ENCODE results near the gene HDAC1. TPM values are rescaled to one million over a fixed set of nuclear protein-coding genes. Genes with fewer than 3 reads are reported as not detected.
"Not testable (repeated sequence)": the region's sequence is repeated elsewhere in the genome, so short reads cannot be mapped to it uniquely, and the experiment has no call there.

Gene HDAC1
- total and polyA plus RNA-seq, 2 experiments from 2014 or later = 76.9 to 96.8 TPM

- Histone ChIP-seq H3K36me3 (no peaks in the 10 kb centered on the region), H3K27ac (peak overlapping the region; percentile 67), H3K4me3 (no peak overlapping the region), H3K27me3 (no peaks in the 10 kb centered on the region), H3K9me3 (ENCODE audit: low read depth) (no peaks in the 10 kb centered on the region), H3K4me1 (ENCODE audit: low read depth) (peaks cover 21% of the 10 kb centered on the region)
- TF ChIP-seq CTCF (IDR thresholded peaks at IDR 0.05; ENCODE audit: low read depth, low read length) = no peak
- DNase-seq (ENCODE audit: low read depth in 1 of 2, low spot score in 1 of 2) = peak in 1 of 2 donors; percentile 97
Measured at GRCh38 chr1:32353886-32354570, 62.1 kb downstream of the HDAC1 start.

- H3K27ac ChIP-seq; H3K36me3 ChIP-seq; H3K9me3 ChIP-seq (ENCODE audit: low read depth); DNase-seq (ENCODE audit: low read depth in 1 of 2, low spot score in 1 of 2); H3K27me3 ChIP-seq; H3K4me3 ChIP-seq: not testable (repeated sequence)
- peaks cover 21% of the 10 kb centered on the region for H3K4me1 ChIP-seq (ENCODE audit: low read depth)
Measured at GRCh38 chr1:32355778-32356177, 63.9 kb downstream of the HDAC1 start.

GRCh38 chr1:32356478-32356877 is 64.6 kb downstream of the HDAC1 start:
- no peaks in the 10 kb centered on the region for H3K27me3 ChIP-seq
- no peak overlapping the region for H3K4me3 ChIP-seq
- no peak for TF ChIP-seq CTCF (IDR thresholded peaks at IDR 0.05; ENCODE audit: low read depth, low read length)
- H3K4me1 ChIP-seq (ENCODE audit: low read depth) = peaks cover 21% of the 10 kb centered on the region
- no peaks in the 10 kb centered on the region for H3K9me3 ChIP-seq (ENCODE audit: low read depth)
- H3K27ac ChIP-seq = no peak overlapping the region
- H3K36me3 ChIP-seq = no peaks in the 10 kb centered on the region
- no peak for DNase-seq (ENCODE audit: low read depth in 1 of 2, low spot score in 1 of 2)

- Histone ChIP-seq H3K27me3 (no peaks in the 10 kb centered on the region), H3K4me1 (ENCODE audit: low read depth) (peaks cover 23% of the 10 kb centered on the region), H3K4me3 (no peak overlapping the region), H3K9me3 (ENCODE audit: low read depth) (no peaks in the 10 kb centered on the region), H3K36me3 (no peaks in the 10 kb centered on the region), H3K27ac (no peak overlapping the region)
- no peak for TF ChIP-seq CTCF (IDR thresholded peaks at IDR 0.05; ENCODE audit: low read depth, low read length)
- DNase-seq (ENCODE audit: low read depth in 1 of 2, low spot score in 1 of 2) = no peak
Measured at GRCh38 chr1:32357614-32358013, 65.7 kb downstream of the HDAC1 start.

- DNase-seq (ENCODE audit: low read depth in 1 of 2, low spot score in 1 of 2) = no peak
- H3K4me1 ChIP-seq (ENCODE audit: low read depth) = peaks cover 16% of the 10 kb centered on the region
- peaks cover under 1% of the 10 kb centered on the region for H3K36me3 ChIP-seq
- no peaks in the 10 kb centered on the region for H3K9me3 ChIP-seq (ENCODE audit: low read depth)
- no peak overlapping the region for H3K4me3 ChIP-seq
- no peak for TF ChIP-seq CTCF (IDR thresholded peaks at IDR 0.05; ENCODE audit: low read depth, low read length)
- H3K27ac ChIP-seq = no peak overlapping the region
- H3K27me3 ChIP-seq = no peaks in the 10 kb centered on the region
Measured at GRCh38 chr1:32358435-32358834, 66.6 kb downstream of the HDAC1 start.

- no peak for DNase-seq (ENCODE audit: low read depth in 1 of 2, low spot score in 1 of 2)
- H3K4me1 ChIP-seq (ENCODE audit: low read depth) = peaks cover 7% of the 10 kb centered on the region
- H3K27ac ChIP-seq = no peak overlapping the region
- H3K4me3 ChIP-seq = peak overlapping the region; percentile 25
- TF ChIP-seq CTCF (IDR thresholded peaks at IDR 0.05; ENCODE audit: low read depth, low read length) = no peak
- H3K36me3 ChIP-seq = peaks cover 4% of the 10 kb centered on the region
- H3K27me3 ChIP-seq = no peaks in the 10 kb centered on the region
- no peaks in the 10 kb centered on the region for H3K9me3 ChIP-seq (ENCODE audit: low read depth)
Measured at GRCh38 chr1:32361308-32361673, 69.4 kb downstream of the HDAC1 start.

All from cardiac muscle cell (in vitro differentiated cells and primary cell).